Measurements from ENCODE around the gene PREB. TPM values are rescaled to one million over a fixed set of nuclear protein-coding genes. Genes with fewer than 3 reads are reported as not detected.
A peak's percentile ranks its signal among the peaks of the same experiment; 100 is the strongest.

Gene PREB
- total and polyA plus RNA-seq, 2 of the 13 experiments (the other 11 are each of a cell fraction or from before 2014, with no cell fraction given) = 112 to 192 TPM

GRCh38 chr2:27085673-27086089 is 48.8 kb downstream of the PREB start (continued):
- TF ChIP-seq PHF8 (CRISPR knock-in tag; IDR thresholded peaks at IDR 0.05) (no peak), ZNF431 (CRISPR knock-in tag; IDR thresholded peaks at IDR 0.05; ENCODE audit: borderline replicate concordance, low read depth) (no peak), ZNF800 (CRISPR knock-in tag; IDR thresholded peaks at IDR 0.05) (peak; percentile 43; the same call in 1 of the 2 replicates), POLR2AphosphoS2 (IDR thresholded peaks at IDR 0.05; ENCODE audit: low read depth, low read length) (no peak), MLX (CRISPR knock-in tag; IDR thresholded peaks at IDR 0.05) (no peak), CSRNP2 (CRISPR knock-in tag; conservative IDR thresholded peaks at IDR 0.05; ENCODE audit: low read depth) (no peak), ZFX (CRISPR knock-in tag; IDR thresholded peaks at IDR 0.05; ENCODE audit: low read depth) (peak; percentile 63; the same call in 1 of the 2 replicates), ZNF737 (CRISPR knock-in tag; IDR thresholded peaks at IDR 0.05; ENCODE audit: borderline replicate concordance) (no peak), NFE2L2 (IDR thresholded peaks at IDR 0.05; ENCODE audit: low read length) (no peak), ZIK1 (CRISPR knock-in tag; IDR thresholded peaks at IDR 0.05; ENCODE audit: borderline replicate concordance, low read depth) (no peak), RFX5 (IDR thresholded peaks at IDR 0.05; ENCODE audit: low read depth, low read length) (no peak), DMTF1 (CRISPR knock-in tag; IDR thresholded peaks at IDR 0.05) (no peak), HNRNPLL (IDR thresholded peaks at IDR 0.05; ENCODE audit: low read depth, low read length, poor library complexity, severe bottlenecking) (peak; percentile 81), ZNF816 (CRISPR knock-in tag; IDR thresholded peaks at IDR 0.05; ENCODE audit: borderline replicate concordance) (no peak)

Measured in HepG2 (cell line).